Activated T-cell treated with anti-CD3 and anti-CD28 coated beads, Interleukin-2, amount 50 U/mL, for 72 hours (primary cell): ENCODE data around the gene LIMCH1. TPM values are rescaled to one million over a fixed set of nuclear protein-coding genes. Genes with fewer than 3 reads are reported as not detected.

Experiments
- ATAC-seq, 2 donors: fragments of 150-1000 bp; cut with Tn5 transposase; replicated peaks in 1 of 2; 2 replicates each; pipeline ENCODE4 v1.10.0; 2021; ENCODE audit warnings: moderate library complexity in 2 of 2, mild to moderate bottlenecking in 1 of 2
- DNase-seq, 2 donors: peaks; one replicate each; pipeline ENCODE4 v3.0.0; 2021 to 2022; ENCODE audit warnings: mixed read lengths in 1 of 2
- H3K27ac Mint-ChIP-seq: one replicate; pipeline ENCODE4 v1.8.0; 2022; ENCODE audit warnings: mild to moderate bottlenecking, moderate library complexity, mixed read lengths
- H3K27me3 Mint-ChIP-seq: one replicate; pipeline ENCODE4 v1.8.0; 2022; ENCODE audit warnings: low read depth, mixed read lengths
- H3K36me3 Mint-ChIP-seq, 2 donors: one replicate each; pipeline ENCODE4 v1.8.0; 2022; ENCODE audit warnings: mixed read lengths in 2 of 2, mild to moderate bottlenecking in 1 of 2; ENCODE audit not compliant: insufficient read depth in 2 of 2
- H3K4me1 Mint-ChIP-seq: one replicate; pipeline ENCODE4 v1.8.0; 2022; ENCODE audit warnings: low read depth, mixed read lengths
- H3K4me3 Mint-ChIP-seq, 2 donors: one replicate each; pipeline ENCODE4 v1.8.0; 2022; ENCODE audit warnings: mild to moderate bottlenecking in 2 of 2, mixed read lengths in 2 of 2, moderate library complexity in 2 of 2
- H3K9me3 Mint-ChIP-seq, 2 donors: one replicate each; pipeline ENCODE4 v1.8.0; 2022; ENCODE audit warnings: mixed read lengths in 2 of 2
- total RNA-seq, 2 donors: library from RNA; stranded (reverse); gene quantifications; one replicate each; pipeline ENCODE4 v1.2.3, GENCODE V29; 2022

LIMCH1 gene
- total RNA-seq, 2 donors from 2014 or later = not detected

DNA sequence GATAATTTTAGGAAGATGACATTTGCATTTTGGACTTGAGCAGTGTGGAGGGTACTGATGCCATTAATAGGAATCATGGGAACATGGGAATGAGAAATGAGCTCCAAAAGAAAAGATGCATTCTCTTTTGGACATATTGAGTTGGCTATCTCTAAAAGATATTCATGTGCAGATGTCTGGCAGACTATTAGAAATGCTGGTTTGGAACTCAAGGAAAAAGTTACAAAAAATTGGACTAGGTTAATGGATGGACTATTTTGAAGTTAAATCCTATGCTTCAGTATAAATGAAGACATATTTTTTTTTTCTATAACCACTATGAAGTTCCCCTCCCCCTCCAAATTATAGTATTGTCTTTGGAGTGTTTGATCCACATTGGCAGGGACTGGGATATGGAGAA lies 3.6 kb upstream of the LIMCH1 start:
- Mint-ChIP-seq H3K9me3 (peaks cover 0 to 2% of the 10 kb centered on the region in 2 donors), H3K27me3 (peaks cover 7% of the 10 kb centered on the region), H3K4me1 (no peaks in the 10 kb centered on the region), H3K4me3 (no peak overlapping the region), H3K27ac (no peak overlapping the region), H3K36me3 (no peaks in the 10 kb centered on the region)
- no peak for DNase-seq
- ATAC-seq = no peak

DNA sequence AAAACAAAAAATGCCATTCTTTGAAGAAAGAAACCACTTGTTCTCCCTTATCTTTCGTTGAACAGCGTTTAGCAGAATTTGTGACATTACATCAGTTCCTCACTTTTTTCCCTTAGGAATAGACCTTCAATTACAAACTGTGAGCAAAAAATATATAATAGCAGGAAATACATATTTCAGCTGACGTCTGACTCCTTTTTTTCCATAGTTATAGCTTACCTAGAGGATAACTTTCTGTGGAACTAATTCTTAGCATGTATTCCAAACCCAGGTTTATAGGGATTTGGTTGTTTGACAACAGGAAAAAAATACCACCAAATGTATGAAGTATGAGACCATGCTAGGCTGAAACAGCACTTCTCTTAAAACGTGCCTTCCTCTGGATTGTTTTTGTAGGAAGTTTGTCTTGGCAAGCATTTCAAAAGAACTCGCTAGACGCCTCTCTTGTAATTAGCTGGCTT lies 2.0 kb upstream of the LIMCH1 start:
- DNase-seq = no peak
- ATAC-seq = no peak
- Mint-ChIP-seq H3K27me3 (peaks cover 7% of the 10 kb centered on the region), H3K9me3 (peaks cover 2 to 3% of the 10 kb centered on the region in 2 donors), H3K4me3 (no peak overlapping the region), H3K4me1 (no peaks in the 10 kb centered on the region), H3K27ac (no peak overlapping the region), H3K36me3 (no peaks in the 10 kb centered on the region)

DNA sequence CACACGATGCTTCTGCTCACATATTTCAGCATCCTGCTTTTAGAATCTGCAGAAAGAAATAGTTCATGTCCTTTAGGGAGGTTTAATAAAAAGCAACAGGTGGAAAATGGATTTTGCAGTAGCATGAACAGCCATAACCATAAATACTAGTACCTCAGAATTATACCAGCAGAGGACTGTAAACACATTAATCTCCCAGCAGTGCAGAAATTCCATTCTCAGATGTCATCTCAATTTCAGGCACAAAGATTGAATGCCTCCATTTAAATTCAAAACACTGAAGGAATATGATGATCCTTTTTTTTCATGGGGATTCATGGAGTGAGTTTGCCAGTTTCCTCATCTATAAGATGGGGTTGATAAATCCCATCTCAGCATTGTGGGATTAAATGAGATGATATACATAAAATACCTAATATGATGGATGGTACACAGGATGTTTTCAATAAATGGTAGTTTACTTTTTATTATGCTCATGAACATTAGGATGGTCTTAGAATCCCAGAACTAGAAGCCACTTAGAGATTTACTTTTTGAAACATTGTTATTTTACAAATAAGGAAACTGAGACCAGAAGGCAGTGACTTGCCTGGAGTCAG lies 566 bp upstream of the LIMCH1 start:
- Mint-ChIP-seq H3K36me3 (no peaks in the 10 kb centered on the region), H3K9me3 (peaks cover 2 to 3% of the 10 kb centered on the region in 2 donors), H3K27me3 (peaks cover 7% of the 10 kb centered on the region), H3K4me3 (no peak overlapping the region), H3K27ac (no peak overlapping the region), H3K4me1 (no peaks in the 10 kb centered on the region)
- DNase-seq (no peak), ATAC-seq (no peak)

DNA sequence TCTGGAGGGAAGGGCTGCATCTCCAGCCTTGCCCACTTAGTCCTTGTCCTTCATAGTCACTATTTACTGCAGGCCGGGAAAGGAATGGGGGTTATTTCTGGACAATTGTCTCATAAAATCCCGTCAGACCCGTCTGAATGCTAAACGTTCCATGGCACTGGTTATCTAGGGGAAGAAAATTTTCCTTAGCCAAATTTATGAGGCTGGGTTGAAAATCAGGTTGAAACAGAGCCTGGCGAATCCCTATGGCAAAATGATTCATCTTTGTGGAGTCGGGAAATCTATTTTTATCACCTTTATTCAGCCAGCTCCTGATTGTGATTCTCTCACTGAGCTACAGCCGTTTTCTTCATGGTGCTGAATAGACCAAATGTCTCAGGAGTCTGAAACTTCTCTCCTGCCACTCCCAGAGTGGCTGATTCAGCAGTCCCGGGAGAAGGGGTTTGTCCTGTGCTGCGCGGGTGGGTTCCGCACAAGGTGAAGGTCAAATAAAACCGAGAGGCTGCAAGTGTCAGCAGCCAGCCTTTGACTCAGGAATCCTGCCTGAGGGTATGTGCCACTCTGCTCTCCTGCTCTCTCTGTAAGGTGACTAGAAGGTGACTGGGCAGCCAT lies 1.0 kb downstream of the LIMCH1 start:
- no peaks in the 10 kb centered on the region for H3K27me3 Mint-ChIP-seq
- H3K36me3 Mint-ChIP-seq = no peaks in the 10 kb centered on the region
- no peak overlapping the region for H3K27ac Mint-ChIP-seq
- H3K4me3 Mint-ChIP-seq = no peak overlapping the region
- ATAC-seq = no peak
- H3K4me1 Mint-ChIP-seq = no peaks in the 10 kb centered on the region
- no peak for DNase-seq
- peaks cover 0 to 3% of the 10 kb centered on the region in 2 donors for H3K9me3 Mint-ChIP-seq

DNA sequence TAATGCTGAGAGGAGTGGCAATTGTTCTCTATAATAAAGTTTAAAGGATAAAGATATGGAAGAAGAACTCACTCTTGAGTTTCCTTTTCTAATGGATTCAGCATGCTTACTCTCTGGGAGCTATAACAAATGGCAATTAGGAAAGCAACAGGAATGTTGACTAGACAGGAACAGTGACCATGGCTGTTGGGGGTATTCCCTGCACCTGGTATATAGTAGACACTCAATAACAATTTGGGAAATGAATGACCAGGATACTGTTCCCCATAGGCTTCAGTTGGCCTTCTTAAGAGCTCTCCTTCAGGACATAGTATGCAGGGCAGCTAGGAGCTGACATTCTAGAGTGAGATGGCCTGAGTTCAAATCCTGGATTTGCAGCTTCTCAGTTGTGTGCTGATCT lies 1.8 kb downstream of the LIMCH1 start:
- Mint-ChIP-seq H3K4me3 (no peak overlapping the region), H3K36me3 (no peaks in the 10 kb centered on the region), H3K27me3 (no peaks in the 10 kb centered on the region), H3K4me1 (no peaks in the 10 kb centered on the region), H3K9me3 (peaks cover 0 to 3% of the 10 kb centered on the region in 2 donors), H3K27ac (no peak overlapping the region)
- DNase-seq (no peak), ATAC-seq (no peak)

DNA sequence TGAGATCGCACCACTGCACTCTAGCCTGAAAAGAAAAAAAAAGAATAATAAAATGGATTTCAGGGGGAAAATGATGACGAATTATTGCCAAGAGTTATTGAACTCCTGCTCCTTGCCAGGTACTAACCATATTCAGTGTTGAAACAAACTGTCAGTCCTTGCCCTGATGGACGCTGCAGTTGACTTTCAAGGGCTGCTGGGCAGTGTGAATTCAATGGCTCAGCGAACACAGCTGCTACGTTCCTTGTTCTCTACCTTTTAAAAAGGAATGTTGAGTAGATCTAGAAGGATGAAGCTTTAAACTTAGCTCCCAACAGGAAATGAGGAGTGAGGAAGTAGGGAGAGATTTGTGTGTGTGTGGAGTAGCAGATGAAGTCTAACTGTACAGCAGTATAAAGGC lies 2.7 kb downstream of the LIMCH1 start:
- ATAC-seq = no peak
- H3K4me1 Mint-ChIP-seq = no peaks in the 10 kb centered on the region
- H3K4me3 Mint-ChIP-seq = no peak overlapping the region
- H3K36me3 Mint-ChIP-seq = no peaks in the 10 kb centered on the region
- H3K27ac Mint-ChIP-seq = no peak overlapping the region
- peaks cover 0 to 3% of the 10 kb centered on the region in 2 donors for H3K9me3 Mint-ChIP-seq
- DNase-seq = no peak
- H3K27me3 Mint-ChIP-seq = no peaks in the 10 kb centered on the region

DNA sequence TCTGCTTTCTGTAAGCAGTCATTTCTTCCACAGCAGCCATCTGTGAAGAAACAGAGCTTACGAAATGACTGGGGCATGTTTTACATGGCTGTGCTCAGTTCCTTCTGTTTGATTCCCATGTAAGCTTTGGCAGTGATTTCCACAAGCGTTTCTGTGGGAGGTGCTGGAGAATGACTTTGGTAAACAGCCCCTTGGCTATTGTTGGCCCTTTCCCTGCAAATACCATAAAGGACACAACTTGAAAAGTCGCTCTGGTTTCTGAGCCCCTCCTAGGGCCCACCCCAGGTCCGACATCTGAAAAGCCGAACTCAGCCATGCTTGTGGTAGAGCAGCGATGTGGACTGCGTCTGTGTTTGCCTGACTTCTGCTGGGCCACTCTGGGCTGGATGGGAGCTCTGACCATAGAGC lies 3.7 kb downstream of the LIMCH1 start:
- Mint-ChIP-seq H3K27me3 (no peaks in the 10 kb centered on the region), H3K36me3 (no peaks in the 10 kb centered on the region), H3K9me3 (peaks cover 0 to 3% of the 10 kb centered on the region in 2 donors), H3K4me3 (no peak overlapping the region), H3K4me1 (no peaks in the 10 kb centered on the region), H3K27ac (no peak overlapping the region)
- no peak for ATAC-seq
- DNase-seq = no peak

DNA sequence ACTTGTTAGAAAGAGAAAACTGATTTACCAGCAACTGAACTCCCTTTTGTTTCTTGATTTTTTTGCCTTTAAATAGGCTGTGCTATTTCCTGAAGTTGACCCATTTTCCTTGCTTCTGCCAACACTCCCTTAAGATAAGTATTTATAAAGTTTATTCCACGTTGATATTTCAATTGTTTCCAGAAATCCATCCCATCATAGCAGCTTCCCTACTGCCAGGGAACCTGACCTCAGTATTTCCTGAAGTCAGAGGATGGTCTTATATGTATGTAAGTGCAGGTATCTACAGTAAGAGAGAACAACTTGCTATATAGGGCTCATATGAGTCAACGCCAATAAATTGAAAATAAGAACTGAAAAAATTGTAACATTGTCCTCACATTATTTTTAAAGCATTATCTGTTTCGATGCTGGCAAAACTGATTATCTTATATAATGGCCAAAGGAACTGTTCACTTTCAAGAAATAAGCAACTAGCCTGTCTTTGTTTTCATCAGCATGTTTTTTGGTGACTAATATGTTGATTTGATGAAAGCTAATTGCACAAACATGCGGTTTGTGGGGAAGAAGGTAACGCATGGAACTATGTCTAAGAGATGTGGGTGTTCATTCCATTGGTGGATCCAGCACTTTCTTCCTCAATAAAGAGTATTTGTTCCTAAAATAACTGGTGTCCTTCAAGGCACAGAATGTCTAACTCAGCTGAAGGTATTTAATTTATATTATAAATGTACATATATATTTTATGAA lies 4.7 kb downstream of the LIMCH1 start:
- DNase-seq = no peak
- Mint-ChIP-seq H3K4me3 (no peak overlapping the region), H3K4me1 (no peaks in the 10 kb centered on the region)

DNA sequence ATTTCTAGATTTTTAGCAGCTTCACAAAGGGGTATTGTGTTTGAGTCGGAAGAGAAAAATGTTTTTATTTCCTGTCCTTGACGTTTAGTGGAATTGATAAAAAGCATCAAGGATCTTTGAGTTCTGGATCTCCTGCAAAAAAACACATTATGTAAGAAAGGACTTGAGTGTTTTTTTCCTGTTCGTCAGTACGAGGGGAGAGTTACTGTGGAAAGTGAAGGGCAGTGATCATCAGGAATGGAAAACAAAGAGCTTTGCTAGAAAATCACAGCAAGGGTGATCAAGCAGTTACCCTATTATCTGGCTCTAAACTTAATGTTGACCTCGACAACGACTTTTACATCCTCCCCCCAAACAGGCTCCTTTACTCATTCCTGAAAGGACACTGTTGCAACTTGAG lies 7.3 kb downstream of the LIMCH1 start:
- no peaks in the 10 kb centered on the region for H3K36me3 Mint-ChIP-seq
- DNase-seq (no peak), ATAC-seq (no peak)
- no peaks in the 10 kb centered on the region for H3K4me1 Mint-ChIP-seq
- no peaks in the 10 kb centered on the region for H3K27me3 Mint-ChIP-seq
- no peaks in the 10 kb centered on the region for H3K9me3 Mint-ChIP-seq
- H3K4me3 Mint-ChIP-seq = no peak overlapping the region
- no peak overlapping the region for H3K27ac Mint-ChIP-seq

More for the DNA sequence above, 4.7 kb downstream of the LIMCH1 start:
- Mint-ChIP-seq H3K27me3 (no peaks in the 10 kb centered on the region), H3K36me3 (no peaks in the 10 kb centered on the region), H3K27ac (no peak overlapping the region), H3K9me3 (peaks cover 0 to 3% of the 10 kb centered on the region in 2 donors)
- ATAC-seq = no peak

DNA sequence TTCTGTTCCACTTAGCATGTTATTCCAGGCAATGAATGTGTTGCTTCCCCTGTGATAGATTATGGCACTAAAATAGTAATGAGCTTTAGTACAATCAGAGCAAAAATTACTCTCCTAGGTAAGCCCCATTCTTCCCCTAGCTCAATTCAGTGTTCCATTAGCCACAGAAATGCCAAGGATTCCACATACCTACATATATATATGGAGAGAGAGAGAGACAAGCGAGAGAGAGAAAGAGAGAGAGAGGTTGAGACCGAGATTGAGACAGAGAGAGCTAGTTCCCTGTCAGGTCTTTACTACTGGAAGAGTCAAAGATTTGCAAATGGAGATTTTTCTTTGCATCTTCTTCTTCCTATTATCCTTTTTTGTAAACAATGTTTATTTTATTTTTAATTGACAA lies 8.7 kb downstream of the LIMCH1 start:
- no peaks in the 10 kb centered on the region for H3K4me1 Mint-ChIP-seq
- no peak for ATAC-seq
- H3K36me3 Mint-ChIP-seq = no peaks in the 10 kb centered on the region
- H3K27ac Mint-ChIP-seq = no peak overlapping the region
- H3K9me3 Mint-ChIP-seq = peaks cover 0 to under 1% of the 10 kb centered on the region in 2 donors
- peaks cover 2% of the 10 kb centered on the region for H3K27me3 Mint-ChIP-seq
- DNase-seq = no peak
- H3K4me3 Mint-ChIP-seq = no peak overlapping the region

DNA sequence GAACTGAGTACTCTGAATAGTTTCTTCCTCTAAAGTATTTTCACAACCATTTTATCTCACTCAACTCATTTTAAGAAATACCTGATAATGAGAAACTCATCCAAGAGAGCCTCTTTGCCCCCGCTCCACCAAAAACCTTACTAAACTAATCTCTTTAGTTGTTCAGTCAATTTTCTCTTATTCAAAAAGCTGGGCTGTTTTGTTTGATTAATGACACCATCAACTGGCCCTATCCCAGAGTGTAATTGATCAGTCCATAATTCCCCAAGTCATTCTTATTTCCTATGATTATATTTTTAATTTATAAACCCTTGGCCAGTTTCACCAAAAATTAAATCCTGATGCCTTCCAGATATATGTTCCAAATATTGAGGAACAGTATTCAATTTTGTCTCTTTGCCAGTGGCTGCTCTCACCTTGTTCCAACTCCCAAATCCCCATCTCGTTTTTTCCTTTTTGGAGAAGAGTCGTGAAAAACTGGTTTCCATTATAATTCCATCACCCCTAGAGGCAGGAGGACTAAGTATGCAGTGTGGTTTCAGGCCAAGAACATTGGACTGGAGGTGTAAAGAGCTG lies 10.4 kb downstream of the LIMCH1 start:
- ATAC-seq = no peak
- DNase-seq = no peak
- H3K27ac Mint-ChIP-seq = no peak overlapping the region
- no peaks in the 10 kb centered on the region for H3K4me1 Mint-ChIP-seq
- peaks cover 5% of the 10 kb centered on the region for H3K27me3 Mint-ChIP-seq
- no peaks in the 10 kb centered on the region for H3K36me3 Mint-ChIP-seq
- peaks cover 0 to 3% of the 10 kb centered on the region in 2 donors for H3K9me3 Mint-ChIP-seq
- no peak overlapping the region for H3K4me3 Mint-ChIP-seq

DNA sequence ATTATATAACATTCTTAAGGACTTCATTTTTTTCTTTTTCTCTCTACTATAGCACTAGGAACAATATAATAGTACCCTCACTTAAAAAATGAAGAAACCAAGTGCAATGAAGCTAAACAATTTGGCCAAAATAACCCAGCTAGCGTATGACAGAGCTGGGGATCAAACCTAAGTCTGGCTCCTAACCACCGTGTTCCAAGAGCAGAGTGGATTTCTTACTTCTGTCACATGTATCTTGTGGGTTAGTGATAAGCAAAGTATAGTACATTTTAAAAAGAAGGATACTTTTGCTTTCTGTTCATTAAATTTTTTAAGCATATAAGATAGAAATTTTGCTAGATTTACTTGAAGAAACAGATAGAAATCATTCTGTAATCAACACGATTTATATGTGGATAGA lies 11.5 kb downstream of the LIMCH1 start:
- H3K27ac Mint-ChIP-seq = no peak overlapping the region
- no peak overlapping the region for H3K4me3 Mint-ChIP-seq
- no peaks in the 10 kb centered on the region for H3K36me3 Mint-ChIP-seq
- peaks cover 5% of the 10 kb centered on the region for H3K27me3 Mint-ChIP-seq
- no peak for ATAC-seq
- peaks cover 0 to 3% of the 10 kb centered on the region in 2 donors for H3K9me3 Mint-ChIP-seq
- H3K4me1 Mint-ChIP-seq = no peaks in the 10 kb centered on the region
- DNase-seq = no peak

DNA sequence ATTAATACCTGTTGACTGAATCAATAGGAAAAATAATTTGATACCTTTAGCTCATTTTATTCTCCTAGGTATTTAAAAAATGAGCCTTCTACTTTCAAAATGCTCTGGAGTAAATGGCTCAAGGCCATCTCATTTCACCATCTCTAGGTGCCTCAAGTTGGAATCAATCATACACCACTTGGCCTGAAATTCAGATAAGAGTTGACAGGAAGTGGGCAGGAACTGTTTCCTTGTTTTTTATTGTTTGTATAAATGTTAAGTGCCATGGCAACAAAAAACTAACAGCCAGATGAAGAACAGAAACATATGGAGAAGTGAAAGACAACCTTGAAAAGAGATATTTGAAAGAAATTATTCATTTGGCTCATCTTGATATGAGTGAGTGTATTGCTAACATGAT lies 12.4 kb downstream of the LIMCH1 start:
- Mint-ChIP-seq H3K4me1 (no peaks in the 10 kb centered on the region), H3K9me3 (peaks cover 0 to 3% of the 10 kb centered on the region in 2 donors), H3K27me3 (peaks cover 5% of the 10 kb centered on the region), H3K36me3 (no peaks in the 10 kb centered on the region), H3K4me3 (no peak overlapping the region), H3K27ac (no peak overlapping the region)
- DNase-seq (no peak), ATAC-seq (no peak)
